WI38 (cell line): ENCODE data around the gene UTP20.

Source experiments
- H3K4me3 ChIP-seq: 2 replicates; pipeline ENCODE4 v1.5.1; 2011; ENCODE audit warnings: low read depth, mild to moderate bottlenecking, control low read depth, low read length
- CTCF ChIP-seq: IDR thresholded peaks from 2 replicates; pipeline ENCODE4 v1.5.1; 2012; ENCODE audit warnings: low read depth, mild to moderate bottlenecking, control low read depth, low read length

Gene UTP20

GRCh38 chr12:101280006-101280505, at the start of gene UTP20:
TSS of gene UTP20 (plus strand) at chr12:101280105. CDS start at chr12:101280283, 178 bp downstream.
- TF ChIP-seq CTCF: no peak
- H3K4me3 ChIP-seq: peak within 1 kb of the TSS; percentile 89

- TF ChIP-seq CTCF: no peak
- H3K4me3 ChIP-seq: no peak overlapping the region
These were observed 49.4 kb upstream of the UTP20 start for GRCh38 chr12:101230547-101230946.

GRCh38 chr12:101231636-101232035, 48.3 kb upstream of the UTP20 start:
- TF ChIP-seq CTCF: no peak
- no peak overlapping the region for H3K4me3 ChIP-seq

GRCh38 chr12:101235686-101236085, 44.2 kb upstream of the UTP20 start:
- H3K4me3 ChIP-seq: no peak overlapping the region

GRCh38 chr12:101238306-101238705, 41.6 kb upstream of the UTP20 start:
- TF ChIP-seq CTCF: no peak
- H3K4me3 ChIP-seq: no peak overlapping the region

More at GRCh38 chr12:101235686-101236085, 44.2 kb upstream of the UTP20 start:
- no peak for TF ChIP-seq CTCF

GRCh38 chr12:101238800-101239329, 41.0 kb upstream of the UTP20 start:
- TF ChIP-seq CTCF: no peak

GRCh38 chr12:101243074-101243473, 36.8 kb upstream of the UTP20 start:
- TF ChIP-seq CTCF: no peak

More at GRCh38 chr12:101238800-101239329, 41.0 kb upstream of the UTP20 start:
- H3K4me3 ChIP-seq: no peak overlapping the region

More at GRCh38 chr12:101243074-101243473, 36.8 kb upstream of the UTP20 start:
- no peak overlapping the region for H3K4me3 ChIP-seq
